ENCODE data around the gene MAZ. TPM values are rescaled to one million over a fixed set of nuclear protein-coding genes. Genes with fewer than 3 reads are reported as not detected.

The MAZ gene
- total and polyA plus RNA-seq, 2 of the 13 experiments (the other 11 are each of a cell fraction or from before 2014, with no cell fraction given) = 203 to 277 TPM

- TF ChIP-seq GLMP (CRISPR knock-in tag; IDR thresholded peaks at IDR 0.05; ENCODE audit: borderline replicate concordance) (no peak), RARA (CRISPR knock-in tag; IDR thresholded peaks at IDR 0.05) (peak; percentile 32; the same call in 1 of the 2 replicates), HOMEZ (CRISPR knock-in tag; IDR thresholded peaks at IDR 0.05; ENCODE audit: low read depth) (peak; percentile 77), ZNF574 (CRISPR knock-in tag; IDR thresholded peaks at IDR 0.05) (peak; percentile 85), REL (CRISPR knock-in tag; conservative IDR thresholded peaks at IDR 0.05) (peak; percentile 90), ZBTB14 (CRISPR knock-in tag; IDR thresholded peaks at IDR 0.05) (peak; percentile 82), EHMT2 (IDR thresholded peaks at IDR 0.05; ENCODE audit: borderline replicate concordance, low read depth, low read length) (no peak), NFIC (IDR thresholded peaks at IDR 0.05; ENCODE audit: low read length) (no peak), E2F1 (CRISPR knock-in tag; IDR thresholded peaks at IDR 0.05) (peak; percentile 98), ETV6 (CRISPR knock-in tag; conservative IDR thresholded peaks at IDR 0.05) (peak; percentile 50), ZNF557 (CRISPR knock-in tag; IDR thresholded peaks at IDR 0.05) (peak; percentile 85), ZNF264 (CRISPR knock-in tag; IDR thresholded peaks at IDR 0.05) (no peak; the same call in 1 of the 2 replicates), E2F2 (CRISPR knock-in tag; IDR thresholded peaks at IDR 0.05; ENCODE audit: borderline replicate concordance) (peak; percentile 60; the same call in 1 of the 2 replicates), PRDM15 (CRISPR knock-in tag; IDR thresholded peaks at IDR 0.05) (peak; percentile 60; the same call in 1 of the 2 replicates), CENPX (CRISPR knock-in tag; IDR thresholded peaks at IDR 0.05) (no peak)
Observed at GRCh38 chr16:29790183-29790948, 16.0 kb upstream of the MAZ start, which contains the start of gene KIF22 (continued).

All from HepG2 (cell line).